Retinal pigment epithelial cell (primary cell): ENCODE results near the gene PBX3.
"Not testable (repeated sequence)": the region's sequence is repeated elsewhere in the genome, so short reads cannot be mapped to it uniquely, and the experiment has no call there.

ENCODE experiments used
- DNase-seq: peaks from one replicate; pipeline ENCODE4 v3.0.0-alpha.2; 2010; ENCODE audit warnings: low read depth
- H3K4me3 ChIP-seq: 2 replicates; pipeline ENCODE4 v1.5.1; 2011; ENCODE audit warnings: mild to moderate bottlenecking, low read length, control low read depth, moderate library complexity
- CTCF ChIP-seq: conservative IDR thresholded peaks from 2 replicates; pipeline ENCODE4 v1.5.1; 2011; ENCODE audit warnings: low read depth, low read length, control low read depth, inconsistent platforms

Gene PBX3

GRCh38 chr9:125820100-125820804, 73.1 kb downstream of the PBX3 start:
- no peak for DNase-seq
- H3K4me3 ChIP-seq, result no peak overlapping the region
- TF ChIP-seq CTCF, result no peak

GRCh38 chr9:125821078-125821477, 73.9 kb downstream of the PBX3 start:
- no peak overlapping the region for H3K4me3 ChIP-seq
- no peak for TF ChIP-seq CTCF
- DNase-seq, result no peak

- no peak for DNase-seq
- H3K4me3 ChIP-seq, result no peak overlapping the region
- no peak for TF ChIP-seq CTCF
Measured at GRCh38 chr9:125822160-125822559, 75.0 kb downstream of the PBX3 start.

- no peak overlapping the region for H3K4me3 ChIP-seq
- no peak for TF ChIP-seq CTCF
- DNase-seq, result no peak
Measured at GRCh38 chr9:125822902-125823301, 75.7 kb downstream of the PBX3 start.

- DNase-seq, H3K4me3 ChIP-seq: not testable (repeated sequence)
Measured at GRCh38 chr9:125823874-125824406, 76.8 kb downstream of the PBX3 start.

GRCh38 chr9:125825762-125826161, 78.6 kb downstream of the PBX3 start:
- no peak for TF ChIP-seq CTCF
- no peak for DNase-seq
- H3K4me3 ChIP-seq, result no peak overlapping the region

GRCh38 chr9:125826850-125827249, 79.7 kb downstream of the PBX3 start:
- TF ChIP-seq CTCF, result no peak
- DNase-seq, result no peak
- H3K4me3 ChIP-seq, result no peak overlapping the region

- no peak for TF ChIP-seq CTCF
- DNase-seq, result no peak
Measured at GRCh38 chr9:125829743-125830142, 82.6 kb downstream of the PBX3 start.

More at GRCh38 chr9:125829743-125830142, 82.6 kb downstream of the PBX3 start:
- H3K4me3 ChIP-seq, result no peak overlapping the region
